Measurements from ENCODE around the gene RELN. TPM values are rescaled to one million over a fixed set of nuclear protein-coding genes. Genes with fewer than 3 reads are reported as not detected.

Gene RELN
- total RNA-seq, 1 experiment from 2014 or later = 0.20 TPM

DNA sequence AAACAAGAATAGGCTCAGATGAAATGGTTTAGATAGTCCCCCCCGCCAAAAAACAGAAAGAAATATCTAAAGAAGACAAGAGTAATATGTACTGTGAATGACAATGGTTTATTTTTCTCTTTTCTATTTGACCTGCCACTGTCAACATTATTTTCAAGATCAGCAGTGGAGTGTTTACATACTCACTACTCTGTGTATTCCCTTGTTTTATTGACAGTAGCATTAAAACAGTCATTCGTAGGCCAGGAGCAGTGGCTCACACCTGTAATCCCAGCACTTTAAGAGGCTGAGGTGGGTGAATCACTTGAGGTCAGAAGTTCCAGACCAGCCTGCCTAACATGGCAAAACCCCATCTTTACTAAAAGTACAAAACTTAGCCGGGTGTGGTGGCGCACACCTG is 298.2 kb downstream of the RELN start:
- no peak for ATAC-seq

DNA sequence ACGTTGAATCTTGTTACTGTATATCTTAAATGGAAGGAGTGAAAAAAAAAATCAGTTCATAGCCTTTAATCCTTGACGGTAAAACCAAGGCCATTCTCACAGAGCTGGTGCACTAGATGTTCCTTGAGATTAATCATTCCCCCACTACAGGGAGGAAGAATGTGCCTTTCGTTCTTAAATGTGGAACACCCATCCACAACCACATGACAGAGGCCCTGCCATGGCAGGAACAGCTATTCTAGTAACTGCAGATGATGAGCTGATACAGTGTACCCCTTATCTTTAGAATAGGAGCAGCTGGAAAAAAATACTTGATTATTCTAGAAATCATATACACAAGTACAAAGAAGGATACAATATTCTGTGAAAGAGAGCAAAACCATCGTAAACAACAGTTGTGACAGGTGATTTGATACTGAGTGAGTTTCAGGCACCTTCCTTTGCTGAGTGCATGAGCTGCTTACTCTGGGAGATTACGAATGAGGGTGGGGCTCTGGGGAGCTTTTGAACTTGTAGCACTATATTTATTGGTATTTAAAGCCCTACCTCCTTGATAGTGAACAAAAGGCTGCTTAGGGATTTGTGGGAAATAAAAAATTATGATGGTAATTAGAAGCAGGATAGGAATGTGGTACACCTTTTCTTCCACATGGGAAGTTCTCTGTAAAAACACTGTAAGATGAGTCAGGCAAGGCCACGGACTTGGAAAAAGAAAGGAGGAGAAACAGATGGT is 299.1 kb downstream of the RELN start:
- no peaks in the 10 kb centered on the region for H3K36me3 Mint-ChIP-seq
- ChIA-PET POLR2A (no interaction called here), CTCF (no interaction called here)
- ATAC-seq (no peak), DNase-seq (ENCODE audit: low spot score) (no peak)
- TF ChIP-seq ZBTB21 (CRISPR knock-in tag; IDR thresholded peaks at IDR 0.05; ENCODE audit: borderline replicate concordance) (no peak), ATF1 (CRISPR knock-in tag; IDR thresholded peaks at IDR 0.05) (no peak), CREM (CRISPR knock-in tag; IDR thresholded peaks at IDR 0.05) (no peak), ZNF121 (CRISPR knock-in tag; IDR thresholded peaks at IDR 0.05) (no peak), OVOL2 (CRISPR knock-in tag; IDR thresholded peaks at IDR 0.05; ENCODE audit: borderline replicate concordance) (no peak)
- no peaks in the 10 kb centered on the region; the same call in 1 of the 2 replicates for H3K27me3 Mint-ChIP-seq (ENCODE audit: low read depth)
- no peak overlapping the region for H3K27ac Mint-ChIP-seq
- H3K4me1 Mint-ChIP-seq = no peaks in the 10 kb centered on the region
- no peak overlapping the region for H3K4me3 Mint-ChIP-seq
- peaks cover 4% of the 10 kb centered on the region for H3K9me3 Mint-ChIP-seq

More for the DNA sequence above, 298.2 kb downstream of the RELN start:
- Mint-ChIP-seq H3K27me3 (ENCODE audit: low read depth) (no peaks in the 10 kb centered on the region; the same call in 1 of the 2 replicates), H3K36me3 (no peaks in the 10 kb centered on the region), H3K9me3 (peaks cover 4% of the 10 kb centered on the region), H3K4me3 (no peak overlapping the region), H3K27ac (no peak overlapping the region), H3K4me1 (no peaks in the 10 kb centered on the region)
- TF ChIP-seq, protein P1, sequence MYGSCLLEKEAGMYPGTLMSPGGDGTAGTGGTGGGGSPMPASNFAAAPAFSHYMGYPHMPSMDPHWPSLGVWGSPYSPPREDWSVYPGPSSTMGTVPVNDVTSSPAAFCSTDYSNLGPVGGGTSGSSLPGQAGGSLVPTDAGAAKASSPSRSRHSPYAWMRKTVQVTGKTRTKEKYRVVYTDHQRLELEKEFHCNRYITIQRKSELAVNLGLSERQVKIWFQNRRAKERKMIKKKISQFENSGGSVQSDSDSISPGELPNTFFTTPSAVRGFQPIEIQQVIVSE (CRISPR knock-in tag; IDR thresholded peaks at IDR 0.05; ENCODE audit: borderline replicate concordance) = no peak
- TF ChIP-seq MXD4 (CRISPR knock-in tag; IDR thresholded peaks at IDR 0.05; ENCODE audit: borderline replicate concordance) = no peak
- no peak for DNase-seq (ENCODE audit: low spot score)
- CTCF ChIA-PET = no interaction called here
- POLR2A ChIA-PET = no interaction called here

DNA sequence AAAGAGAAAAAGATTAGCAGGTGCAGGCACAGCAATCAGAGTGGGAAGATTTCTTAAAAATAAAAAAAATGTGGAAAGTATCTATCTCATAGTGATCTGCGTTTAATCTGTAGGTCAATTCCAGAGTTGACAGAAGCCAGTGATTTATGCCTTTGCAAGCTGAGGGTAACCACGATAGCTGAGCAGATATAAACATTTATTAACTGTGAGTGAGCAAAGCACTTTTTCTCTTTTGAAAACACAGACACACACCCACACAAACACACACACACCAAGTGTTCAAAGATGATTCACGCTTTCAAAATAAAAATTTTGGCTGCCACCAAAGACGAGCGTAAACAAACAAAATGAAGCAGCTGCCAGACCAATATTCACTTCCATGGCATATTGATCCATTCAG is 300.2 kb downstream of the RELN start:
- ATAC-seq (no peak), DNase-seq (ENCODE audit: low spot score) (no peak)
- H3K4me1 Mint-ChIP-seq = no peaks in the 10 kb centered on the region
- TF ChIP-seq, protein P2, sequence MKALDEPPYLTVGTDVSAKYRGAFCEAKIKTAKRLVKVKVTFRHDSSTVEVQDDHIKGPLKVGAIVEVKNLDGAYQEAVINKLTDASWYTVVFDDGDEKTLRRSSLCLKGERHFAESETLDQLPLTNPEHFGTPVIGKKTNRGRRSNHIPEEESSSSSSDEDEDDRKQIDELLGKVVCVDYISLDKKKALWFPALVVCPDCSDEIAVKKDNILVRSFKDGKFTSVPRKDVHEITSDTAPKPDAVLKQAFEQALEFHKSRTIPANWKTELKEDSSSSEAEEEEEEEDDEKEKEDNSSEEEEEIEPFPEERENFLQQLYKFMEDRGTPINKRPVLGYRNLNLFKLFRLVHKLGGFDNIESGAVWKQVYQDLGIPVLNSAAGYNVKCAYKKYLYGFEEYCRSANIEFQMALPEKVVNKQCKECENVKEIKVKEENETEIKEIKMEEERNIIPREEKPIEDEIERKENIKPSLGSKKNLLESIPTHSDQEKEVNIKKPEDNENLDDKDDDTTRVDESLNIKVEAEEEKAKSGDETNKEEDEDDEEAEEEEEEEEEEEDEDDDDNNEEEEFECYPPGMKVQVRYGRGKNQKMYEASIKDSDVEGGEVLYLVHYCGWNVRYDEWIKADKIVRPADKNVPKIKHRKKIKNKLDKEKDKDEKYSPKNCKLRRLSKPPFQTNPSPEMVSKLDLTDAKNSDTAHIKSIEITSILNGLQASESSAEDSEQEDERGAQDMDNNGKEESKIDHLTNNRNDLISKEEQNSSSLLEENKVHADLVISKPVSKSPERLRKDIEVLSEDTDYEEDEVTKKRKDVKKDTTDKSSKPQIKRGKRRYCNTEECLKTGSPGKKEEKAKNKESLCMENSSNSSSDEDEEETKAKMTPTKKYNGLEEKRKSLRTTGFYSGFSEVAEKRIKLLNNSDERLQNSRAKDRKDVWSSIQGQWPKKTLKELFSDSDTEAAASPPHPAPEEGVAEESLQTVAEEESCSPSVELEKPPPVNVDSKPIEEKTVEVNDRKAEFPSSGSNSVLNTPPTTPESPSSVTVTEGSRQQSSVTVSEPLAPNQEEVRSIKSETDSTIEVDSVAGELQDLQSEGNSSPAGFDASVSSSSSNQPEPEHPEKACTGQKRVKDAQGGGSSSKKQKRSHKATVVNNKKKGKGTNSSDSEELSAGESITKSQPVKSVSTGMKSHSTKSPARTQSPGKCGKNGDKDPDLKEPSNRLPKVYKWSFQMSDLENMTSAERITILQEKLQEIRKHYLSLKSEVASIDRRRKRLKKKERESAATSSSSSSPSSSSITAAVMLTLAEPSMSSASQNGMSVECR (CRISPR knock-in tag; IDR thresholded peaks at IDR 0.05; ENCODE audit: borderline replicate concordance) = no peak
- TF ChIP-seq FOXK1 (CRISPR knock-in tag; IDR thresholded peaks at IDR 0.05) (no peak), TEAD4 (CRISPR knock-in tag; IDR thresholded peaks at IDR 0.05) (no peak), NFYB (CRISPR knock-in tag; conservative IDR thresholded peaks at IDR 0.05; ENCODE audit: low read depth) (no peak), NR2C2 (CRISPR knock-in tag; IDR thresholded peaks at IDR 0.05) (no peak), FOXJ3 (CRISPR knock-in tag; IDR thresholded peaks at IDR 0.05; ENCODE audit: borderline replicate concordance) (no peak), IRF2 (CRISPR knock-in tag; IDR thresholded peaks at IDR 0.05; ENCODE audit: borderline replicate concordance, low read depth) (no peak), TP53 (CRISPR knock-in tag; IDR thresholded peaks at IDR 0.05) (no peak), MXD4 (CRISPR knock-in tag; IDR thresholded peaks at IDR 0.05; ENCODE audit: borderline replicate concordance) (no peak)
- TF ChIP-seq, protein P3, sequence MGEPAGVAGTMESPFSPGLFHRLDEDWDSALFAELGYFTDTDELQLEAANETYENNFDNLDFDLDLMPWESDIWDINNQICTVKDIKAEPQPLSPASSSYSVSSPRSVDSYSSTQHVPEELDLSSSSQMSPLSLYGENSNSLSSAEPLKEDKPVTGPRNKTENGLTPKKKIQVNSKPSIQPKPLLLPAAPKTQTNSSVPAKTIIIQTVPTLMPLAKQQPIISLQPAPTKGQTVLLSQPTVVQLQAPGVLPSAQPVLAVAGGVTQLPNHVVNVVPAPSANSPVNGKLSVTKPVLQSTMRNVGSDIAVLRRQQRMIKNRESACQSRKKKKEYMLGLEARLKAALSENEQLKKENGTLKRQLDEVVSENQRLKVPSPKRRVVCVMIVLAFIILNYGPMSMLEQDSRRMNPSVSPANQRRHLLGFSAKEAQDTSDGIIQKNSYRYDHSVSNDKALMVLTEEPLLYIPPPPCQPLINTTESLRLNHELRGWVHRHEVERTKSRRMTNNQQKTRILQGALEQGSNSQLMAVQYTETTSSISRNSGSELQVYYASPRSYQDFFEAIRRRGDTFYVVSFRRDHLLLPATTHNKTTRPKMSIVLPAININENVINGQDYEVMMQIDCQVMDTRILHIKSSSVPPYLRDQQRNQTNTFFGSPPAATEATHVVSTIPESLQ (CRISPR knock-in tag; IDR thresholded peaks at IDR 0.05) = no peak
- TF ChIP-seq, protein P4, sequence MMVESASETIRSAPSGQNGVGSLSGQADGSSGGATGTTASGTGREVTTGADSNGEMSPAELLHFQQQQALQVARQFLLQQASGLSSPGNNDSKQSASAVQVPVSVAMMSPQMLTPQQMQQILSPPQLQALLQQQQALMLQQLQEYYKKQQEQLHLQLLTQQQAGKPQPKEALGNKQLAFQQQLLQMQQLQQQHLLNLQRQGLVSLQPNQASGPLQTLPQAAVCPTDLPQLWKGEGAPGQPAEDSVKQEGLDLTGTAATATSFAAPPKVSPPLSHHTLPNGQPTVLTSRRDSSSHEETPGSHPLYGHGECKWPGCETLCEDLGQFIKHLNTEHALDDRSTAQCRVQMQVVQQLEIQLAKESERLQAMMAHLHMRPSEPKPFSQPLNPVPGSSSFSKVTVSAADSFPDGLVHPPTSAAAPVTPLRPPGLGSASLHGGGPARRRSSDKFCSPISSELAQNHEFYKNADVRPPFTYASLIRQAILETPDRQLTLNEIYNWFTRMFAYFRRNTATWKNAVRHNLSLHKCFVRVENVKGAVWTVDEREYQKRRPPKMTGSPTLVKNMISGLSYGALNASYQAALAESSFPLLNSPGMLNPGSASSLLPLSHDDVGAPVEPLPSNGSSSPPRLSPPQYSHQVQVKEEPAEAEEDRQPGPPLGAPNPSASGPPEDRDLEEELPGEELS (CRISPR knock-in tag; IDR thresholded peaks at IDR 0.05) = no peak
- TF ChIP-seq, protein P5, sequence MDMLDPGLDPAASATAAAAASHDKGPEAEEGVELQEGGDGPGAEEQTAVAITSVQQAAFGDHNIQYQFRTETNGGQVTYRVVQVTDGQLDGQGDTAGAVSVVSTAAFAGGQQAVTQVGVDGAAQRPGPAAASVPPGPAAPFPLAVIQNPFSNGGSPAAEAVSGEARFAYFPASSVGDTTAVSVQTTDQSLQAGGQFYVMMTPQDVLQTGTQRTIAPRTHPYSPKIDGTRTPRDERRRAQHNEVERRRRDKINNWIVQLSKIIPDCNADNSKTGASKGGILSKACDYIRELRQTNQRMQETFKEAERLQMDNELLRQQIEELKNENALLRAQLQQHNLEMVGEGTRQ (CRISPR knock-in tag; IDR thresholded peaks at IDR 0.05) = no peak
- TF ChIP-seq, protein P6, sequence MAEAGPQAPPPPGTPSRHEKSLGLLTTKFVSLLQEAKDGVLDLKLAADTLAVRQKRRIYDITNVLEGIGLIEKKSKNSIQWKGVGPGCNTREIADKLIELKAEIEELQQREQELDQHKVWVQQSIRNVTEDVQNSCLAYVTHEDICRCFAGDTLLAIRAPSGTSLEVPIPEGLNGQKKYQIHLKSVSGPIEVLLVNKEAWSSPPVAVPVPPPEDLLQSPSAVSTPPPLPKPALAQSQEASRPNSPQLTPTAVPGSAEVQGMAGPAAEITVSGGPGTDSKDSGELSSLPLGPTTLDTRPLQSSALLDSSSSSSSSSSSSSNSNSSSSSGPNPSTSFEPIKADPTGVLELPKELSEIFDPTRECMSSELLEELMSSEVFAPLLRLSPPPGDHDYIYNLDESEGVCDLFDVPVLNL (CRISPR knock-in tag; IDR thresholded peaks at IDR 0.05; ENCODE audit: borderline replicate concordance, low read depth) = no peak
- POLR2A ChIA-PET = no interaction called here
- H3K4me3 Mint-ChIP-seq = no peak overlapping the region
- H3K27ac Mint-ChIP-seq = no peak overlapping the region
- no peaks in the 10 kb centered on the region; the same call in 1 of the 2 replicates for H3K27me3 Mint-ChIP-seq (ENCODE audit: low read depth)
- CTCF ChIA-PET = no interaction called here
- no peaks in the 10 kb centered on the region for H3K36me3 Mint-ChIP-seq
- peaks cover 4% of the 10 kb centered on the region for H3K9me3 Mint-ChIP-seq
